Femur (tissue), 1 donor: ENCODE data around the gene PLXNB2.

Experiments
- DNase-seq: peaks from one replicate; pipeline ENCODE4 v3.0.0-alpha.2; 2017

The PLXNB2 gene

DNA sequence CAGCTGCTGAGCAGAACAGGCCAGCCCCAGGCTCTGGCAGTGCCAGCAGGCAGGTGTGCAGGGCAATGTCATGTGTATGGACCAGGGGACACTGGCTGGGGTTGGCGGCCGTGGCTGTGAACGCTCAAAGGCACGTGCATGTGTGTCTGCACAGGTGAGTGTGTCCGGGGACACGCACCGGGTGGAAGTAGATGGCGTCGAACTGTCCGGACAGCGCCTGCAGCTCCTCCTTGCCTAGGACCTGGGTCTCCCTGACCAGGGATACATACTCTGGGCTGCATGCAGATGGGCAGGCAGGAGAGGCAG is 57.2 kb downstream of the PLXNB2 start:
- DNase-seq, result no peak

GRCh38 chr22:50249341-50250248 is 57.9 kb downstream of the PLXNB2 start:
- DNase-seq, result no peak

DNA sequence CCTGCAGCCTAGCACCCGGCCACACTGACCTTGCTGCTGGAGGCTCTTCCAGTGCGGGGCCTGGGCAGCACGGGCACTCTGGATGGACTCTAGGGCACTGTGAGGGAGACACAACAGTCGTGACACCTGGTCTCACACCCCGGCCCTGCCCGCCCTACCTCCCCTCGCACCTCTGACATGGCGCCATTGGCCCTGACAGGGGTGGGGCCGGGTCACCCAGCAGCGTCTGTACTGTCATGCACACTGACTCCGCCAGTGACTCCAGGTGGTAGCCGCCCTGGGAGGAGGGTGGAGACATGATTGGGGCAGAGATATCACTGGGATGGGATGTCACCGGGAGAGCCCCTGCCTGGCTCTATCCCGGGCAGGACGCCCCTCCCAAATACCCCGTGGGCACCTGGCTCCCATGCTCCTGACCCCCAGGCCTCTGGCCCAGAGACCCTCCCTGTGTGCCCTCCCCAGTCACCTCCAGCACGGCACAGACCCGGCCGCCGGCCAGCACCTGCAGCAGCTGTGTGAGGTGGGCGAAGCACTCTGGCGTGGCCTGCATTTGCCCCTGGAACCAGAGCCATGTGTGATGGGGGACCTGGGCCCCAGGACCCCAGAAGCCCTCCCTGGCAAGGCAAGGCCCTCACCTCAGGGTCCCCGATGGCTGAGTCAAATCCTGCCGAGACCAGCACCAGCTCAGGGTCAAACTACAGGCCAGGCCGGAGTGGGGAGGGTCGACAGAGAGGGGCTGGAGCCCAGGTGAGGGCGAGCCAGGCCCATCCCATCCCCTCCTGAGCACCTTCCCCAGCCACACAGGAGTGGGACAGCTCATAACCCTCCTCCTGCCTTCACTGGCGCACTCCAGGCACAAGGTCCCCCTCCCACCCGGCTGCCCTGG is 59.0 kb downstream of the PLXNB2 start:
- DNase-seq, result no peak

GRCh38 chr22:50247748-50248147 is 59.7 kb downstream of the PLXNB2 start:
- peak; percentile 52 for DNase-seq

GRCh38 chr22:50246242-50247175 is 60.9 kb downstream of the PLXNB2 start:
- no peak for DNase-seq

GRCh38 chr22:50245214-50246072 is 62.0 kb downstream of the PLXNB2 start:
- peak; percentile 26 for DNase-seq

- peak; percentile 96 for DNase-seq
Measured at GRCh38 chr22:50244420-50245213, 62.8 kb downstream of the PLXNB2 start, which contains the start of gene TUBGCP6. Gene TUBGCP6 (minus strand): TSS chr22:50245023. CDS start chr22:50244459, 564 bp downstream.

DNA sequence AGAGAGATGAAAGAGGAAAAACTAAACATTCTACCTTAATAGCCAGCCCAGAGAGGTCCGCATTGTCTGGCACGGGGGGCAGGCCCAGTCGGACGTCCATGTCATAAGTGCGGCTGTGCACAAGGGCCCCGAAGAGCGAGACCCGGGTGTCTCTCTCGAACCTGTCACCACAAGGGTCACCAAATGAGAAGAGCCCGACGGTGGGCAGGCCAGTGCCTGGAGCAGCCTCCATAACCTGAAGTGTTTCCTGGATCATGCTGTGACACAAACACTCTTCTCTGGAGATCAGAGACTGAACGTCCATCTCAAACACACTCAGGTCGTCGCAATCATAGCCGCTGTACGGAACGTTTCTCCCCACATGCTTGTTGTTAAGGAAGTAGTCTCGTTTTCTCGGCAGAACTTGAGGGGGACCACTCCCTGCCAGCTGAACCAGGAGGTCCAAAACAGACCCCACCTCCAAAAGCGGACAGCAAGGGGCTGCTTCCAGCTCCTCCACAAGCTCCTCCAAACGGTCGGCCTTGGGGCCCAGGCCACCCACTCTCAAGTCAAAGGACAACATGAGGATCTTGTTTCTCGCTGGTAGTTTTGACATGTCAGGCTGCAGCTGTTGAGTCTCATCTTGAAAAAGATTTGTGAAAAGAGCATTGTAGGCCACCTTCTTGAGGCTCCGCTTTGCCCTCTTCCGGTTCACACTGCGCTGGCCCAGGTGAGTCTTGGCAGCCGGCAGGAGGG is 63.6 kb downstream of the PLXNB2 start:
- DNase-seq, result no peak

DNA sequence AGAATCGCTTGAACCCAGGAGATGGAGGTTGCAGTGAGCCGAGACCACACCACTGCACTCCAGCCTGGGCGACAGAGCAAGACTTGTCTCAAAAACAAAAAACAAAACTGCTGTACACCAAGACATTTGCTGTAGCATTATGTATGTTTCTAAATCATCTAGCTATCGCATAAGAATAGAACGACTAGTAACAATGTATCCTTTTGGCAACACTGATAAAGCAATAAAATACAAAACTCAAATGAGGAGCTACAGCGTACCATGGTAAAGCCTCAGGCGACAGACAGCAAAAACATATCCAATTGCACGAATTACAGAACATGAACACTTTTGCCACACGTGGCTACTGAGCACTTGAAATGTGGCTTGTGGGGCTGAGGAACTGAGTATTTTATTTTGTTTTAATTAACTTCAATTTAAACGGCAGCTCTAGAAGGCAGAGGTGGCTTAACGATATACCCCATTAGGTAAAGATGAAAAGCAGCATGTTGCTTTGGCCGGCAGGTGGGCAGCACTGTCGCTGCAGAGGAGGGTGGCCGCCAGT is 65.0 kb downstream of the PLXNB2 start:
- no peak for DNase-seq

DNA sequence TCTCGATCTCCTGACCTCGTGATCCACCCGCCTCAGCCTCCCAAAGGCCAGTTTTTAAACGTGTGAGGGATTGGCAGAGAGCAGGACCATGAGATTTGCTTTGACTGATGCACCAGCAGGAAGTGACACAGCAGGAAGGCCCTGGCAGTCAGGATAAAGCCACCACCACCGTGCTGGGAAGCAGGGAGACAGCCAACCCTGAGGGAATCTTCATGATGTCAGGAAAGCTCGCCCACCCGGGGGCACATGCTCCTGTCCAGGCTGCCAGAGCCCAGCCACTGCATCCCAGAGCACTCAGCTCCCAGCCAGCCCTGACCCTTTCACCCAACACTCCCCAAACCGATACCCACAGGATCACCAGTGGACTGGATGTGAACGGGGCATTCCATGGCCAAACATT is 68.7 kb downstream of the PLXNB2 start:
- no peak for DNase-seq

GRCh38 chr22:50236731-50237409 is 70.6 kb downstream of the PLXNB2 start:
- DNase-seq, result no peak

GRCh38 chr22:50233223-50233622 is 74.2 kb downstream of the PLXNB2 start:
- DNase-seq, result no peak

DNA sequence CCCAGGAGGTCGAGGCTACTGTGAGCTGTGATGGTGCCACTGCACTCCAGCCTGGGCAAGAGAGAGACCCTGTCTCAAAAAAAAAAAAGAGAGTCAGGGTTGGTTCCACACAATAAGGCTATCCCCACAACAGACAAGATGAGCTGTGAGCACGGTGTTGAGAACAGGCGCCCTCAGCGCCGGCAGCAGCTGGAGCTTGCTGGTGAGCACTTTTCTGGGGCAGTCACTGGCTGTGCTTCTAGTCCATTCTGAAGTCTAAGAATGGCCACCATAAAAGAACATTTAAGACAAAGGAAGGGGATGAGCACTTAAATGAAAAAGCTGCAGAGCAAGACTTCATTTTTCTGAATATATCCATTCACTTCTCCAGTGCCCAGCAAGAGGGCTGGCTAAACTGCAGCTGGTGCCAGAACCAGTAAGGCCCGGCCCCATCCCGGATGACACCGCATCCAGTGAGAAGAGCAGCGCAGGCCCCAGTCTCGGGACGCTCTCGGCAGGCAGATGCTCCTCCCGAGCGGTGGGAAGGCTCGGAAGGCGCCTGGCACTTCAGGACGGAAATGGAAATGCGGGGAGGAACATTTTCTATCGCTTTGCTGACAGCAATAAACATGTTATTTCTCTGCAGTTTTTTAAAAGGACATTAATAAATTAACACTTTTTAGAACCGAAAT is 74.8 kb downstream of the PLXNB2 start:
- no peak for DNase-seq

DNA sequence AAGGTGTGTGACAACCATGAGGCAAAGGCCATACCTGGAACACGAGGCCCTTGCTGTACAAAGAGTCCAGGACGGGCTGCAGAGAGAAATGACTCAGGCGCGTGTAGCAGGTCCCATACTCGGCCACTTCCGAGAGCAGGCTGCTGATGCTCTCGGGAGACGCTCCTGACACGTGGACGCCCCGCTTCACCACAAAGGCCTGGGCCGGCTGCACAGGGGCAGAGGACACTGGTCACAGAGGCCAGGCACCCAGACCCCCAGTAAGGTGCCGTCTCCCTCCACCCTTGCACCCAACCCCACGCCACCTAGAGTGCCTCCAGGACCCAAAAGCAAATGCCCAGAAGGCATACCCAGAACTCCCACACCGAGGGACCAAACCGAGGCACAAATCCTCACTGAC is 78.1 kb downstream of the PLXNB2 start:
- no peak for DNase-seq

GRCh38 chr22:50228366-50228765 is 79.1 kb downstream of the PLXNB2 start:
- DNase-seq, result peak; percentile 11

- DNase-seq, result peak; percentile 8
Measured at GRCh38 chr22:50227579-50228215, 79.7 kb downstream of the PLXNB2 start.

- peak; percentile 23 for DNase-seq
Measured at GRCh38 chr22:50226875-50227165, 80.6 kb downstream of the PLXNB2 start.
